NCI-H345 treated with DMSO at 0.1 percent for 48 hours (cell line): ENCODE results near the gene DENND5B.
"Not testable (repeated sequence)": the region's sequence is repeated elsewhere in the genome, so short reads cannot be mapped to it uniquely, and the experiment has no call there.

Source experiments
- DNase-seq: peaks from one replicate; lab custom pipeline; 2025; ENCODE audit not compliant: unreplicated experiment; lab: John Stamatoyannopoulos, UW

The DENND5B gene

DNA sequence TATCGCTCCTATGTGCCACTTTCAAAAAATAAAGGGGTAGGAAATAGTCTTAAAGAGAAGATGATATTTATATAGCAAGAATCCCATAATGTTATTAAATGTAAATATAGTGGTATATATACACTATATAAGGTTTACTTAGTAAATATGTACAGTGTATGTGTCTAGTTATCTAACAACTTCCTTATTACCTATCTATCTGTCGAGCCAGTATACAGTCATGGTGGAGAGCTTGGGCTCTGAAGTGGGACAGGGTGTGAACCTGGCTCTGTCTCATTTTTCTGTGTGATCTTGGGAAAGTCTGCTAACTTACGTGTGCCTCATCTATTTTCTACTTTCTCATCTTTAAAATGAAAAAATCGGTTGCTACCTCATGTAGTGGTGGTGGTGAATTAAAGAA, 202.2 kb downstream of the DENND5B start:
- no peak for DNase-seq

DNA sequence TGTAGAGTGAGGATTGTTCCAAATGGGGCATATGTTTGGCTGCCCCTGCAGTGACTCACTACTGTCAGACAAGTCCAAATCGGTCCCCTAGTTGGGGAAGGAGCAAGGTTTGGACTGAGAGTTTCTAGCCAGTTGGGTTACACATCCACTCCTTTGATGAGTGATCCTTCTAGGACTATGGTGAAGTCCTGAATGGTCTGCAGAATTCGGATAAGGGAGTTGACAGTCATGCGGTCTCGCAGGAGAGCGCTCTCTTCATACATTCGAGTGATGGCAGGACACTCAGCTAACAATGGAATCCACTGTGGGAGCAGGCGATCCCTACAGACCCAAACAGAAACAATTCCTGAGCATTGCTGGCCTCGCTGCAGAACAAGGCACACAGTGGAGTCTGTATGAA, 203.5 kb downstream of the DENND5B start:
- DNase-seq, result no peak

DNA sequence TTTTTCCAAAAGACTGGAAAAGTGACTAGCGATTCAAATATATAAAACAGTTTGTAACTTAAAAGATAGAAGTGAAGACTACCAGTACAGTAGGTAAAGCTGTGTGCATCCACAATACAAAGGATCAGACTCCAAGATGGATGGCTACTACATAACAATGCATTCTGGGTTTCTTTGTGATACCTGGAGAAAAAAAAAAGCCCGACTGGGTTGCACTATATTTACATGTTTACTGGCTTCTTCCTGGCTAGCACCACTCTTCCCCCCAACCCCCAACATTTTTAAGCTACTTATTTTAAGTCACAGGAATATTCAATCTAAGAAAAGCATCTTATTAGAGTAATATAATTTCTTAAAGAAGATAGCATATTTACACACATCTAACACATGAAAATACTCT, 203.9 kb downstream of the DENND5B start:
- no peak for DNase-seq

DNA sequence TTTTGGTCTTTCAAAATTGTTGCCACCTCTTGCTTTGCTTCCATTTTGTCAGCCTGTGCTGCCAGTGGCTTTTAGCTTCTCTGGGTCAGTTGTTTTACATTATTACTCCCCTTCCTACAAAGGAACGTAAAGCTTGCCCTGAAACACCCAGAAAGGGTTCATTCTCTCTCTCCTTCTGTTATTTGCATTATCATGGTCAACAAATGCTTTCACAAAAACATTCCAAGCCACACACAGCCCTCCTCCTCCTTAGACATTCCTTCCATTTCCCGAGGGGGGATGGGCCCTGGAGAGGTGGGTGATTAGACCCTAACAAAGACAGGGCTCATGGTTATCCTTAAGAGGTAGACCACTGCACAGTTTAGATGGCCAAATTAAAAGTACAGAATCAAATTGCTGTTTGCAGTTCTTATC, 204.6 kb downstream of the DENND5B start:
- no peak for DNase-seq

DNA sequence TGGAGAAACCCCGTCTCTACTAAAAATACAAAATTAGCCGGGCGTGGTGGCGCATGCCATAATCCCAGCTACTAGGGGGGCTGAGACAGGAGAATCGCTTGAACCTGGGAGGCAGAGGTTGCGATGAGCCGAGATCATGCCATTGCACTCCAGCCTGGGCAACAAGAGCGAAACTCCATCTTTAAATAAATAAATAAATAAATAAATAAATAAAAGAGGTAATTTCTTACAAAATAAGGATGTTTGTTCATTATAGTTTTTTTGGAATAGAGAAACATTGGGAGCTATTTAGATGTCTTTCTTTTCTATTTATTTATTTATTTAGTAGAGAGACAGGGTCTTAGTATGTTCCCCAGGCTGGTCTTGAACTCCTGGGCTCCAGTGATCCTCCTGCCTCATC, 213.7 kb downstream of the DENND5B start:
- not testable (repeated sequence) for DNase-seq

DNA sequence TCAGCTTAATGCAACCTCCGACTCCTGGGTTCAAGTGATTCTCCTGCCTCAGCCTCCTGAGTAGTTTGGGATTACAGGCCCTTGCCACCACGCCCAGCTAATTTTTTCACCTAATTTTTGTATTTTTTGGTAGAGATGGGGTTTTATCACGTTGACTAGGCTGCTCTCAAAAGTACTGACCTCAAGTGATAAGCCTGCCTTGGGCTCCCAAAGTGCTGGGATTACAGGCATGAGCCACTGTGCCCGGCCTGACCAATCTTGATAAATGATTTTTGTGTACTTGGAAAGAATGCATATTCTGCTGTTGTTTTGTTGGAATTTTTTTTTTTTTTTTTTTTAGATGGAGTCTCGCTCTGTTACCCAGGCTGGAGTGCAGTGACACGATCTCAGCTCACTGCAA, 215.5 kb downstream of the DENND5B start:
- DNase-seq, result not testable (repeated sequence)

DNA sequence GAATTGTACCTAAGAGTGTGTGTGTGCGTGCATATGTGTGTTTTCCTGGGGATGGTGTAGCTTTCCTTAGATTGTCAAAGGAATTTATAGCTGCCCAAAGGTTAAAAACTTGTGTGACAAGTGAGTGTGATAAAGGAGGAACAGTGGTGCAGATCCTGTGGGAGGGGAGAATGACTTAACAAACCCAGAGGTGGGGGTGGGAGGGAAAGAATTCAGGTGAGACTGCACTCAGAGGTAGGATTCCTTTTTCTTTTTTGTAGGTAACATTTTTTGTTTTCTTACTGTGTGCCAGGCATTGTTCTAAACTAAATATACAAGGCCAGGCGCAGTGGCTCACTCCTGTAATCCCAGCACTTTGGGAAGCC, 219.7 kb downstream of the DENND5B start:
- no peak for DNase-seq

DNA sequence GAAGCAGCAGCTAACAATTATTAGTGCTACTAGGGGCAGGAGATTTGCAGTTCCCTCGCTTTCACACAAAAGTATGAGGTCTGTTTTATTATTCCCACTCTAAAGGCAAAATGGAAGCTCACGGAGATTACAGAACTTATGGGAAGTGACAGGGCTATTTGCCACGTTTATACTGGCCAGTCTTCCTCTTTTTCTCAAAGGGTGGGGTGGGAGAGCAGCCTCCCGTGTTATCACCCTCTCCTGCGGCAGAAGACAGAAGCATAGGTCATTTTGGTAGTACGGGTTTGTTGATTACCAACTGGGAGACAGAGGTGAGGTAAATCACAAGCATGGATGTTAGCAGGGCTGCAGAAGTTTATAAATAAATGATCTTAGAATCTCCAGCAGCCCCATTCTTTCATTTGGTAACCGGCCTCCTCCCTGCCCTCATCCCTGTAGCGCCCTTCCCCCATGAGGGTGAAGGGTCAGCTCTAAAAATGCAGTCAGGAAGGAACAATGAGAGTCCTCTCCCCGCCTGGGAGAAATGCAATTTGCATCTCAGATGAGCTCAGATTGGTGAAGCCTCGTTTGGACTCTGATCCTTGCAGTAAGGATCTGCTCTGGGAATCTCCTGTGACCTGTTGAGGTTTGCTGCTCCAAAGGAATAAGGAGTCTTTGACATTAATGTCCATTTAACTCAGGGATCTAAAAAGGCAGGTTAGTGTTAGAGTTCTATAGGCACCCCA, 220.2 kb downstream of the DENND5B start:
- DNase-seq, result no peak

DNA sequence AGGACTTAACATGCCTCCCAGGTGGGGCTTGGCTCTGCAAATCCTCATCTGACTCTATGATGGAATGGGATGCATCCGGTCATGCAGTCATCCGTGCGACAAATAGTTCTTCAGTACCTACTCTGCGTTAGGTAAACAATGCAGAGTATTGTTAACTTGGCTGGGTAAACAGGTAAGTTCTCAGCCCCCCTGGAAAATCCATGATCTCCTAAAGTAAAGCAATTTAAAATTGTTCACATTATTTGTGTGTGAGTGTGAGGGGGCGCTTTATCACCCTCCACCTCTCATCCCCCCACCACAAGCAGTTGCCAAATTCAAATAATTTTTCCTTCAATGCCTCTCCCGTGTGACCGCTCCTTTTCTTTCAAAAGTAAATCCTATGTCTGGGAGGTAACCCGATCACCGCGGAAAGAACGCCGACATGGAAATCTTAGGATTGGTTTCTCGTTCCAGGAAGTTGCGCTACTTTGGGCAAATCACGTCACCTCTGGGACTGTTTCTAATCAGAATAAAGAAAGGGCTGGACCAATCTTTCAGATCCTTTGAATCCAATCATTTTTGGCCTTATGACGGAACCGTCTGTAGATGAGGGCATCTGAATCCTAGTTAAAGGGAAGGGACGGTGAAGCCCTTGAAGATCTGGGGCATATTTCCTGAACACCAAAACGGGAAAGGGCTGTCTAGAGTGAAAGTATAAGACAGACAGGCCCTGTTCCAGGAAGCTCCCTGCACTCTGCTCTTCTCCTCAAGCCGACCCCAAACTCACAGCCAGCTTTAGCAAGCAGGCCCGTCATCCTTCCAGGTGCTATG, 221.0 kb downstream of the DENND5B start:
- DNase-seq, result peak; percentile 57

DNA sequence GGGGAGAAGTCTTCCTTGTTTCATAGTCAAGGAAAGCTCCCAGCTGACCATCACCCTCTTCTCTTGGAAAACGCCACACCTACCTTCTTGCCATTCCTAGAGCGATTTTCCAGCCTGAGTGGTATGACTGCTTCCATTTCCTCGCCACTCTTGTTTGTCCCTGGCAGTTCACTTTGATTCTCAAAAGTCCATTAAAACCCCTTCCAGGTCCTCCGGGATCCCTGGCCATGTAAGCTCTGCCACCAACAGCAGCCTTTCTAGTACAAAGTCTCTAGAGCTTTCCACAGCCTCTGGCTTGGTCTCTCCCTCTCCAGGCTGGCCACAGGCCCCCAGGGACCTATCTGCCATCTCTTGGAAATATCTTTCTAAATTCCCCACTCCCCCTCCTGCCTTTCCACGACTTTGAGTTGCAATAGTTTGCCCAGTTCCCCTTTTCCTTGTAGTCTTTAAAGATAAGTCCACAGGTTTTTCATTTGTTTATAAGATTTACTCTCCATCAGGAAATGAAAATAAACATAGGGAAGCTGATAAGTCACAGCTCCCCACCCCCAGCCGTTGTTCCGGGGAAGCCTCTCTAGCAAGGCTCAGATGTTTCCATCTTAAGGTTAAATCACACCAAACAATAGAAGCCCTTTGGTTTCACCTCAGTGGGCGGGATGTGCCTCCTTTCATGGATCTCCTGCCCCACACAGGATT, 222.1 kb downstream of the DENND5B start:
- DNase-seq, result no peak

DNA sequence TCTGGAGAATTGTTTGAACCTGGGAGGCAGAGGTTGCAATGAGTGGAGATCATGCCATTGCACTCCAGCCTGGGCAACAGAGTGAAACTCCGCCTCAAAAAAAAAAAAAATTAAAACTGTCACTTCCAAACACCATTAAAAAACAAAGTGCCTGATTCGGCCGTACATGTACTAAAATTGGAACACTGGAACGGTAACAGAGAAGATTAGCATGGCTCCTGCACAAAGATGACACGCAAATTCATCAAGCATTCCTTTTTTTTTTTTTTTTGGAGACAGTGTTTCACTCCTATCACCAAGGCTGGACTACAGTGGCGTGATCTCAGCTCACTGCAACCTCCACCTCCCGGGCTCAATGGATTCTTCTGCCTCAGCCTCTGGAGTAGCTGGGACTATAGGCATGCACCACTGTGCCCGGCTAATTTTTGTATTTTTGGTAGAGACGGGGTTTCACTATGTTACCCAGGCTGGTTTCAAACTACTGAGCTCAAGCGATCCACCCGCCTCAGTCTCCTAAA, 224.8 kb downstream of the DENND5B start:
- no peak for DNase-seq

DNA sequence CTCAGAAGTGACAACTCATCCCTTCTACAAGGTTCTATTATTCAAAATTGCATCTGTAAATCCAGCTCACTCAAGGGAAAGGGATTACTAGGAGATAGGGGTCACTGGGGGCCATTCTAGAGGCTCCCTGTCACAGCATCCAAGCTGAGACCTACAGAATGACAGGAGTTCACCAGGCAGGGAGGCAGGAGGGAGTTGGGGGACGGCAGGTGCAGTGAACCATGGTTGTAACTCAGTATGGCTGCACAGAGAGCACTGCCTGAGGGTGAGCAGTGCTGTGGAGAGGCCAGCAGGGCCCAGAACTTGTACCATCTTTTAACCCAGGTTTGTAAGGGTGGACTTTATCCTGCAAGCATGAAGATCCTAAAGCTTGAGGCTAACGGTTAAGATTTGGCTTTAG, 227.1 kb downstream of the DENND5B start:
- DNase-seq, result no peak

DNA sequence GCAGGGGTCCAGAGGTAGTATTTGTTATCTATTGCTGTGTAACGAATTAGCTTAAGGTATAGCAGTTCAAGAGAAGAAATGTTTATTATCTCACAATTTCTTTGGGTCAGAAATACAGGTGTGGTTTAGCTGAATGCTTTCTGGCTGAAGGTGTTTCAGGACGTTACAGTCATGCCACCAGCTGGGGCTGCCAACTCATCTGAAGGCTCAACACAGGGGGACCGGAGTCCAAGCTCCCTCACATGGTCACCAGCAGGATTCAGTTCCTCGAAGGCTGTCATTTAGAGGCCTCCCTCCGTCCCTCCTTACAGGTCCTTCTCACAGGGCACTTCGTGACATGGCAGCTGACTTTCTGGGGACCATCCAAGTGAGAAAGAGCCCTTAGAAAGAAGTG, 227.5 kb downstream of the DENND5B start:
- DNase-seq, result no peak

DNA sequence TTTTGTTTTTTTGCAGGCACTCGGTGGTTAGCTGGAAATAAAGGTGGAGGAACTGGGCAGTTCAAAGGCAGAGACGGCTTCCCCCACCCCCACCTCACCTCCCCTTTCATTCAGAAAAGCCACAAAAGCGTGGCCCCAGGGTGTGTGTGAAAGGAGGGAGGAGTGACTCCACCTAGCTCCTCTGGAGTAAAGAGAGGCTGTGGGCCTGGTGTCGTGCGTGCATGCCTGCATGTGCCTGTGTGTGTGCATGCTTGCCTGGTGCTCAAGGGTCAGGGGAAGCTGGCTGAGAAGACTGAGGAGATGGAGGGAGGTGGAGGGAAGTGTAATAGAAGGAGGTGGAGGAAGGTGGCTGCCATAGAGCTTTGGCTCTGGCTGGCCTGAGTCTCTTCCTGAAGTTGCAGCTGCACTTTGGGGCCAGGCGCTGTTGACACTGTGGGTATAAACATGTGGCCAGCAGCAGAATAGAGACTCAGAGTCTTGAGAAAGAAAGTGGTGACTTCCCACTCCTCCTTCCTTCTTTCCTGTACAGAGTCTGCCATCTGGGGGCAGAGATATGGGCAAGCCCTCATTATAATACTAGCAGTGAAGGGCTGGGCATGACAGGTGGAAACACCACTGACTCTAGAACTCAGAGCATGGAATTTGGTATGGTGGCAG, 228.0 kb downstream of the DENND5B start:
- no peak for DNase-seq

DNA sequence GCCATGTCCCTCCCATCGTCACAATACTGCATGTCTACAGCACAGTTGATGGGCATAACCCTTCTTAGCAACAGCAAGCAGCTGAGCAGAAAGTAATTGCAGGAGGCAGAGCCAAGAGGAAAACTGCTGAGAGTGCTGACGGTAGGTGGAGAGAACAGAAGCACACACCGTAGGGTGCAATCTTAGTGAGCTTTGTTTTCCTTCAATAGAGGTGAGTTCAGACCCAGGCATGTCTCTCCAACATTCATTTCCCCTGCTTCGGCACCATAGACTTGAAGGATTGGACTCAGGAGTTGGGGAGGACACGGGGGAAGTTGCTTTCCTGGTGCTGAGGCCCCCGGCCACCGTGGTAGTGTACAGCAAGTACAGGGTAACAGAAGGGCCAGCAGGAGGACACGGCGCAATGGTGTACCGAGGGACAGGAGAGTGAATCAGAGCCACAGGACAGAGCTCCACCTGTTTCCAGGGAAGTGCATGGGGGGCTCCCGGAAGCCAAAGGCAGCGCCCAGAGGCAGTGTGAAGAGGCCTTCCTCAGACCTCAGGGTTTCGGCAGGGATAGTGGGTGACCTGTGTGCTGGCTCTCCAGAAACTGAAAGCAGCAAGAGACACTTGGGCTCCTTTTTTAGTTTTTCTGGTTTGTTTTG, 228.7 kb downstream of the DENND5B start:
- DNase-seq, result peak; percentile 71

DNA sequence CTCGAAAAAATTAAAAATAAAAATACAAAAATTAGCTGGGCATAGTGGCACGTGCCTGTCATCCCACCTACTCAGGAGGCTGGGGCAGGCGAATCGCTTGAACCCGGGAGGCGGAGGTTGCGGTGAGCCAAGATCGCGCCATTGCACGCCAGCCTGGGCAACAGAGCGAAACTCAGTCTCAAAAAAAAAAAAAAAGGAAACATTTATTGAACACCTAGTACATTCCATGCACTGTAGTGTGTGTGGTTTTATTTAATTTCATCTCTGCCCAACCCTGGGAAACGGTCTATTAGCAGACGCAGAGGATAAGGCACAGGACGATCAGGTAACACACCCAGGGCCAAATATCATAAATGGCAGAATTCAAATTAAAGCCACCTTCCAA, 229.2 kb downstream of the DENND5B start:
- DNase-seq, result no peak

DNA sequence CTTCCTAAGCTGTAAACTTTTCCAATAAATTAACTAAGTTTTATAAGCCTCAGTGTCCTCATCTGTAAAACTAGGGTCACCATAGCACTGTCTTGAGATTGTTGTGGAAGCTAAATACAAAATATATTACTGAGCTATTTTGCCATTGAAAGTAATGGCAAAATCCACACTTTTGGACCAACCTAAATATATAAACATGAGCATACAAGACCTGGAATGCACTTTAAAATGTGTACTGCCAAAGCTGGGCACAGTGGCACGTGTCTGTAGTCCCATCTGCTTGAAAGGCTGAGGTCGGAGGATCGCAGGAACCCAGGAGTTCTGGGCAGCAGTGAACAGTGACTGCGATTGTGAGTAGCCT, 235.2 kb downstream of the DENND5B start:
- DNase-seq, result no peak

DNA sequence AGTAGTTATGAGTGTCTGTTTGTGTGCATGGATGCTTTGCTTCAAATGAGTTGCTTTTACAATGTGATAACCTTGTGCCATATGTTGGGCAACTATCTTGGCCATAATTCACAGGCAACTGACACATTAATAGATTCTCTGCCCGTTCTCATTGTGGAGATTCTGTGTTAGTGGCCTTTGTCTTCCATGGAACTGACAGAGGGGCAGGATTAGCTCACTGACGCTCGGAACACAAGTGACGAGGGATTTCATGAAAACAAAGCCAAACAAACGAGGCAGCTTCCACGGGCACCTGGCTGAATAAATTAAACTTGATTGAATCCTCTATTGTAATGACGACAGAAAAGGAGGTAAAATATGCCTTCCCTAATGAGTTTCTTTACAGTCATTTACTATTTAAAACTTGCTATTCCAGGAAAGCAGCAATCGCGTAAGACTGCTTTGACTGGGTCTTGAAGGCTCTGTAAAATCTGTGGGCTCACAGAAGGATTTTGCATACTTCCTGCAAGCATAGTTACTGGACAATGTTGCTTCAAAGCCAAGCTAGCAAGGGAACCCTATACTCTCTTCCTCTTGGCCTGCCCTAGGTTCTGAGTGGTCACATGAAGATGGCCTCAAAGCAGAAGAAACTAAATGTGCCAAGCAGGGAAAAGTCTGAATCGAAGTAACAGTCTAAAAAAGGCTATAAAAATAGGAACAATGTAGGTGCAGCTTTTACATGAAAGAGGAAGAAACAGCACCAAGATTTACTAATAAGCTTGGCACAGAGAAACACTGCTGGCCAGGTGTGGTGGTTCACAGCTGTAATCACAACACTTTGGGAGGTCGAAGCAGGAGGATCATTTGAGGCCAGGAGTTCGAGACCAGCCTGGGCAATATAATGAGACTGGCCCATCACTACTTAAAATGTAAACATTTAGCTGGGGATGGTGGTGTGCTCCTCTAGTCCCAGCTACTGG, 236.9 kb downstream of the DENND5B start:
- DNase-seq, result peak; percentile 71

DNA sequence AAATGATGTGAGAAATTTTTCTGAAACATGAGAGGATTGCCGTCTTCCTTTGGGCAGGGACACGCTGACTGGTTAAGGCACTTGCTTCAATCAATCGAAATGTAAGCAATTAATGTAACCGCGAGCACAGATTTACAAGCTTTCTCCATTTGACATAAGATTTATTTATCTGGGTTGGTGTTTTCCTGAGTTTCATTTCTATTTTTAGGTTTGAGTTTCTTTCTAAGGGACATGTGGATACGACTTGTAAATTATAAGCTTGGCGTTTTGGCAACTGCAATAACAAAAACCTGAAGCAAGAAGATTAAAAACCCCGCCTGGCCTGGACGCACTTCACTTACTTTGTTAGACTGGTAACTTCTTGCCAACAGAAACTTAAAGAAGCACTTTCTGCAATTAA, 244.7 kb downstream of the DENND5B start:
- DNase-seq, result no peak

DNA sequence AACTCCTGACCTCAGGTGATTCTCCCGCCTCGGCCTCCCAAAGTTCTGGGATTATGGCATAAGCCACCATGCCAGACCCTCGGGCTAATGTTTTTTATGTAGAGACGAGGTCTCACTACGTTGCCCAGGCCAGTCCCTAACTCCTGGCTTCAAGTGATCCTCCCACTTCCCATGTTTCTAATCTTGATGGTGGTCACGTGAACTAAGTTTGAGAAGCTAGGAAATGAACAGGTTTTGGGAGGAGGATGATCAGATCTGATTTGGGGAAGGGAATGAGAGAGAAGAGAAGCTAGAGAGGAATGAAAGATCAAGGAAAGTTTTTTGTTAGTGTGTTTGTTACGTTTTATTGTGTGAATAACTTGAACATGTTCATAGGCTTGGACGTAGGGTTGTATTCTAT, 247.8 kb downstream of the DENND5B start:
- no peak for DNase-seq
